ENCODE data around the gene DENND4B.

DNA sequence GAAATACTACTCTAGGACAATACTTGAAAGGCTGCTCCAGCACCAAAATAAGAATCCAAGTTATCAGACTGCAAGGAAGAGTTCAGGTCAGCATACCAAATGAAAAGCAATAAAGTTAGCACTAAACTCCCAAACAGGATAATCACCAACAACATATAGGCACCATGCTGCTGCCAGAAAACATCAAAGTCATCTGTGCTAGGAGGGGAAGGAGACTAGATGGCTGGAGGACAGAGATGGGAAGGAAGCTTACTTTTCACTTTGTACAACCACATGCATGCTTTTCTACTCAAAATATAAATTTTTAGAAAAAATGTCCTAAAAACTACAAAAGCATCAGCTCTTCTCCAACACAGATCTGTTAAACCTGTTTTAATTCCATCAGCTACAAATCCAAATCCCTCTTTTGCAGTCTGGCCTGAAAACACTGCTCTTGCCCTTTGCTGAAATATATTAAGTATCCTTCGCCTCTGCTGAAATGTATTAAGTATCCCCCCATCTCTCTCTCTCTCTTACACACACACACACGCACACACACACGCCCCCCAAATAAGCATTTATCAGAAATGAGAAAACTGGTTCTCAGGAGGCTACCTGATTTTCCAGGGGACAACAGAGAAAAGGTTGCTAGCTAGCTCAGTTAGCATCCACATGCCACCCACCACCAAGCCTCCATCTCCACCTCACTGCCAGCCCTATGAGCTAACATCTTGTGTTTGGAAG lies 25.3 kb downstream of the DENND4B start:
- TF ChIP-seq, protein P1, sequence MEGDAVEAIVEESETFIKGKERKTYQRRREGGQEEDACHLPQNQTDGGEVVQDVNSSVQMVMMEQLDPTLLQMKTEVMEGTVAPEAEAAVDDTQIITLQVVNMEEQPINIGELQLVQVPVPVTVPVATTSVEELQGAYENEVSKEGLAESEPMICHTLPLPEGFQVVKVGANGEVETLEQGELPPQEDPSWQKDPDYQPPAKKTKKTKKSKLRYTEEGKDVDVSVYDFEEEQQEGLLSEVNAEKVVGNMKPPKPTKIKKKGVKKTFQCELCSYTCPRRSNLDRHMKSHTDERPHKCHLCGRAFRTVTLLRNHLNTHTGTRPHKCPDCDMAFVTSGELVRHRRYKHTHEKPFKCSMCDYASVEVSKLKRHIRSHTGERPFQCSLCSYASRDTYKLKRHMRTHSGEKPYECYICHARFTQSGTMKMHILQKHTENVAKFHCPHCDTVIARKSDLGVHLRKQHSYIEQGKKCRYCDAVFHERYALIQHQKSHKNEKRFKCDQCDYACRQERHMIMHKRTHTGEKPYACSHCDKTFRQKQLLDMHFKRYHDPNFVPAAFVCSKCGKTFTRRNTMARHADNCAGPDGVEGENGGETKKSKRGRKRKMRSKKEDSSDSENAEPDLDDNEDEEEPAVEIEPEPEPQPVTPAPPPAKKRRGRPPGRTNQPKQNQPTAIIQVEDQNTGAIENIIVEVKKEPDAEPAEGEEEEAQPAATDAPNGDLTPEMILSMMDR (IDR thresholded peaks at IDR 0.05) = no peak
- no peak for TF ChIP-seq POLR2A (IDR thresholded peaks at IDR 0.05)

All from adrenal gland (tissue), 5 donors.